Endothelial cell of umbilical vein (primary cell): ENCODE results near the gene ZC3HAV1L. TPM values are rescaled to one million over a fixed set of nuclear protein-coding genes. Genes with fewer than 3 reads are reported as not detected.

Source experiments
- BruUV-seq: library from RNA; stranded (reverse); fragments of 400-500 nt; replicated peaks from 2 replicates; lab custom pipeline; 2021; lab: Mats Ljungman, UMichigan
- CTCF ChIA-PET: fragments of 300-600, 350-600 bp; sonication (Branson Sonifier 250); formaldehyde crosslinking; loops from one replicate; lab custom pipeline; 2021; ENCODE audit warnings: antibody characterized with exemption, inconsistent platforms; lab: Charles Lee
- POLR2A ChIA-PET: fragments of 300-600, 350-600 bp; sonication (Branson Sonifier 250); formaldehyde crosslinking; loops from one replicate; lab custom pipeline; 2021; ENCODE audit warnings: antibody characterized with exemption, inconsistent platforms; lab: Charles Lee
- DNase-seq: peaks from one replicate; pipeline ENCODE4 v3.0.0-alpha.2; 2011; ENCODE audit warnings: low read depth, low spot score
- FAIRE-seq: peaks from 2 replicates; lab custom pipeline; 2011; peaks lifted over from hg19 to GRCh38; lab: Jason Lieb, UNC
- H2AFZ ChIP-seq: 2 replicates; pipeline ENCODE4 v1.6.0; 2012; ENCODE audit warnings: low read depth, low read length, control low read depth, inconsistent platforms
- H3K27ac ChIP-seq: 2 replicates; pipeline ENCODE4 v1.5.1; 2011; ENCODE audit warnings: low read depth, mild to moderate bottlenecking, control low read depth, low read length, moderate library complexity; ENCODE audit not compliant: insufficient read depth
- H3K27me3 ChIP-seq, 2 experiments: 2 replicates each; pipeline versions ENCODE4 v1.6.0 to v1.6.1; 2011; ENCODE audit warnings: low read length in 2 of 2, mixed read lengths in 1 of 2; ENCODE audit not compliant: control insufficient read depth in 2 of 2, insufficient read depth in 2 of 2
- H3K36me3 ChIP-seq, 2 experiments: 2 replicates in 1 of 2; 3 replicates in 1 of 2; pipeline ENCODE4 v1.5.1; 2011; ENCODE audit warnings: low read length in 2 of 2, mild to moderate bottlenecking in 1 of 2, moderate library complexity in 1 of 2; ENCODE audit not compliant: control insufficient read depth in 2 of 2, insufficient read depth in 2 of 2; ENCODE audit errors: extremely low read depth in 1 of 2
- H3K4me1 ChIP-seq: 3 replicates; pipeline ENCODE4 v1.5.1; 2011; ENCODE audit warnings: mild to moderate bottlenecking, low read length; ENCODE audit not compliant: control insufficient read depth, insufficient read depth; ENCODE audit errors: extremely low read depth
- H3K4me2 ChIP-seq: 2 replicates; pipeline ENCODE4 v1.6.1; 2011; ENCODE audit warnings: low read length, control low read depth, mixed read lengths; ENCODE audit not compliant: insufficient read depth
- H3K4me3 ChIP-seq, 3 experiments: fragments of 200-600 bp in 1 of 3; sonication (generic), shearing (Covaris generic) in 1 of 3; replicated peaks in 1 of 3; 2 replicates each; pipeline ENCODE4 v1.5.1; 2011 to 2016; ENCODE audit warnings: control low read depth in 3 of 3, low read length in 3 of 3, mild to moderate bottlenecking in 2 of 3, inconsistent platforms in 1 of 3, low read depth in 1 of 3, moderate library complexity in 1 of 3; ENCODE audit not compliant: insufficient read depth in 1 of 3
- H3K79me2 ChIP-seq: 2 replicates; pipeline ENCODE4 v1.6.0; 2012; ENCODE audit warnings: low read length, inconsistent platforms; ENCODE audit not compliant: control insufficient read depth, insufficient read depth
- H3K9ac ChIP-seq: replicated peaks from 2 replicates; pipeline ENCODE3; 2011; ENCODE audit warnings: low read length, control low read depth; ENCODE audit not compliant: insufficient read depth; ENCODE audit errors: extremely low read depth
- H3K9me1 ChIP-seq: replicated peaks from 3 replicates; pipeline ENCODE4 v1.6.0; 2011; ENCODE audit warnings: mild to moderate bottlenecking, low read length; ENCODE audit not compliant: control insufficient read depth, insufficient read depth; ENCODE audit errors: extremely low read depth
- H3K9me3 ChIP-seq: replicated peaks from 2 replicates; pipeline ENCODE4 v1.5.1; 2012; ENCODE audit warnings: low read length, inconsistent platforms; ENCODE audit not compliant: control insufficient read depth, insufficient read depth
- H4K20me1 ChIP-seq: replicated peaks from 2 replicates; pipeline ENCODE3; 2011; ENCODE audit warnings: mild to moderate bottlenecking, low read length; ENCODE audit not compliant: control insufficient read depth, insufficient read depth; ENCODE audit errors: extremely low read depth
- EZH2 ChIP-seq: IDR thresholded peaks from 2 replicates; pipeline ENCODE4 v1.6.1; 2012; ENCODE audit warnings: borderline replicate concordance, low read depth, mild to moderate bottlenecking, moderate library complexity, low read length, inconsistent platforms; ENCODE audit not compliant: severe bottlenecking
- FOS ChIP-seq: IDR thresholded peaks from 2 replicates; pipeline ENCODE4 v1.6.1; 2011; ENCODE audit warnings: mild to moderate bottlenecking, low read length, moderate library complexity, borderline replicate concordance; ENCODE audit not compliant: insufficient read depth
- GATA2 ChIP-seq: IDR thresholded peaks from 2 replicates; pipeline ENCODE4 v1.7.0; 2011; ENCODE audit warnings: low read depth, mild to moderate bottlenecking, moderate library complexity, mixed read lengths, low read length; ENCODE audit not compliant: insufficient read length, insufficient read depth
- JUN ChIP-seq: IDR thresholded peaks from 2 replicates; pipeline ENCODE4 v1.6.1; 2011; ENCODE audit warnings: borderline replicate concordance, low read depth; ENCODE audit not compliant: insufficient read length, insufficient read depth
- MYC ChIP-seq: IDR thresholded peaks from one replicate; pipeline ENCODE4 v1.6.1; 2011; ENCODE audit warnings: mild to moderate bottlenecking, low read depth, low read length
- POLR2A ChIP-seq: IDR thresholded peaks from 2 replicates; pipeline ENCODE4 v1.6.1; 2012; ENCODE audit warnings: low read depth, mild to moderate bottlenecking, control low read depth, low read length
- POLR2AphosphoS5 ChIP-seq: IDR thresholded peaks from 2 replicates; pipeline ENCODE4 v1.6.1; 2012; ENCODE audit warnings: low read depth, mild to moderate bottlenecking, control low read depth, low read length, moderate library complexity; ENCODE audit not compliant: insufficient read depth
- dilution Hi-C: fragments of 300-500 bp; cut with MboI; formaldehyde crosslinking; loops from one replicate; pipeline ENCODE4 v1.15.0; 2019; ENCODE audit warnings: low sequenced_read_pairs; ENCODE audit not compliant: extremely low pct_ligation_motif_present
- intact Hi-C: fragments of 100-400 bp; cut with micrococcal nuclease; formaldehyde crosslinking; loops from one replicate; pipeline ENCODE4 v1.10.0; 2022
- polyA plus RNA-seq, 4 experiments: library from polyadenylated mRNA; depleted of rRNA in 3 of 4; stranded (reverse) in 3 of 4; unstranded in 1 of 4; fragments of >200 nt; gene quantifications; 2 replicates each; pipeline versions ENCODE4 v1.2.1 to v1.2.3, GENCODE V29; 2011 to 2012; ENCODE audit warnings: missing spikeins in 1 of 4
- total RNA-seq: library from RNA; stranded (reverse); gene quantifications from 2 replicates; pipeline ENCODE4 v1.2.3, GENCODE V29; 2021
- TF ChIP-seq, protein P1 (sequence below): IDR thresholded peaks from 2 replicates; pipeline ENCODE4 v1.6.1; 2011; ENCODE audit not compliant: insufficient read depth, insufficient read length
- TF ChIP-seq, protein P2 (sequence below), 2 donors: IDR thresholded peaks; 1 replicate in 1 of 2; 2 replicates in 1 of 2; pipeline ENCODE4 v1.5.1; 2011; ENCODE audit warnings: low read length in 2 of 2, mild to moderate bottlenecking in 2 of 2, moderate library complexity in 2 of 2, control low read depth in 1 of 2, inconsistent platforms in 1 of 2, low read depth in 1 of 2; ENCODE audit not compliant: insufficient read depth in 1 of 2; ENCODE audit errors: extremely low read depth in 1 of 2

The ZC3HAV1L gene
- total and polyA plus RNA-seq, 2 donors (not counting 3 experiments of a cell fraction or from before 2014, with no cell fraction given) = 15.9 to 25.7 TPM

DNA sequence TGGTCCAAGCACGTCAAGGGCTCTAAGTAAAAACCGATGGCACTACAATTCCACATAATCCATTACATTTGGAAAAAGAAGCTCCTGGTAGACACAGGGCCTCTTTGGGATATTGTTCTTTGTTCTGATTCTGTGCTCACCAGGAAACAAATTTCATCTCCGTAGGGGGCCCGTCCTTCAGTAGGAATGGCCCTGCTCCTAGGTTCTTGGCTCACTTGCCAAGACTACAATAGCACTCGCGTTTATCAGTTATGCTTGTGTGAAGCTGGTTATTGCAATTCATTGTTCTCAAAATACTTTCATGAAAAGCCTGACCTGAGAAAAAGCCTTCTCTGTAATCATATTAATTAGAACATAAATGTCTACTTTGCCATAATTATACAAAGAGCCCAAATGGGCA, 10.3 kb upstream of the ZC3HAV1L start:
- peaks cover 4 to 8% of the 10 kb centered on the region in 2 experiments for H3K36me3 ChIP-seq
- H2AFZ ChIP-seq = no peak overlapping the region
- CTCF ChIA-PET = interaction anchor here (0.6 to 1.3 kb wide), 3 partner anchors 29 to 159 kb away, joined by 4 to 6 read pairs (median 5); no protein-coding TSS in a partner anchor
- no peak for FAIRE-seq
- no peak overlapping the region for H3K4me3 ChIP-seq
- H3K9me3 ChIP-seq = no peaks in the 10 kb centered on the region
- no peak overlapping the region for H3K9ac ChIP-seq
- H3K4me1 ChIP-seq = peaks cover 8% of the 10 kb centered on the region
- intact Hi-C loops = no loop called here
- dilution Hi-C loops = no loop called here
- no peaks in the 10 kb centered on the region for H3K79me2 ChIP-seq
- no peak overlapping the region for H3K4me2 ChIP-seq
- POLR2A ChIA-PET = no interaction called here
- no peaks in the 10 kb centered on the region for H3K9me1 ChIP-seq
- H3K27ac ChIP-seq = no peak overlapping the region
- TSS peak; percentile 22 for BruUV-seq
- no peak for TF ChIP-seq POLR2AphosphoS5
- TF ChIP-seq FOS = no peak
- TF ChIP-seq, protein P1, sequence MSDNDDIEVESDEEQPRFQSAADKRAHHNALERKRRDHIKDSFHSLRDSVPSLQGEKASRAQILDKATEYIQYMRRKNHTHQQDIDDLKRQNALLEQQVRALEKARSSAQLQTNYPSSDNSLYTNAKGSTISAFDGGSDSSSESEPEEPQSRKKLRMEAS = no peak
- TF ChIP-seq EZH2 = no peak
- no peak for TF ChIP-seq MYC
- TF ChIP-seq, protein P2, sequence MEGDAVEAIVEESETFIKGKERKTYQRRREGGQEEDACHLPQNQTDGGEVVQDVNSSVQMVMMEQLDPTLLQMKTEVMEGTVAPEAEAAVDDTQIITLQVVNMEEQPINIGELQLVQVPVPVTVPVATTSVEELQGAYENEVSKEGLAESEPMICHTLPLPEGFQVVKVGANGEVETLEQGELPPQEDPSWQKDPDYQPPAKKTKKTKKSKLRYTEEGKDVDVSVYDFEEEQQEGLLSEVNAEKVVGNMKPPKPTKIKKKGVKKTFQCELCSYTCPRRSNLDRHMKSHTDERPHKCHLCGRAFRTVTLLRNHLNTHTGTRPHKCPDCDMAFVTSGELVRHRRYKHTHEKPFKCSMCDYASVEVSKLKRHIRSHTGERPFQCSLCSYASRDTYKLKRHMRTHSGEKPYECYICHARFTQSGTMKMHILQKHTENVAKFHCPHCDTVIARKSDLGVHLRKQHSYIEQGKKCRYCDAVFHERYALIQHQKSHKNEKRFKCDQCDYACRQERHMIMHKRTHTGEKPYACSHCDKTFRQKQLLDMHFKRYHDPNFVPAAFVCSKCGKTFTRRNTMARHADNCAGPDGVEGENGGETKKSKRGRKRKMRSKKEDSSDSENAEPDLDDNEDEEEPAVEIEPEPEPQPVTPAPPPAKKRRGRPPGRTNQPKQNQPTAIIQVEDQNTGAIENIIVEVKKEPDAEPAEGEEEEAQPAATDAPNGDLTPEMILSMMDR (IDR thresholded peaks at IDR 0.05; ENCODE audit: extremely low read depth in 1 of 2, insufficient read depth in 1 of 2, low read depth in 1 of 2, low read length in 2 of 2) = no peak
- no peak for TF ChIP-seq POLR2A
- no peak for TF ChIP-seq JUN
- TF ChIP-seq GATA2 = no peak
- no peaks in the 10 kb centered on the region for H3K27me3 ChIP-seq
- DNase-seq = no peak
- no peaks in the 10 kb centered on the region for H4K20me1 ChIP-seq
